IMR-90 (cell line): ENCODE measurements around the gene MLXIPL. TPM values are rescaled to one million over a fixed set of nuclear protein-coding genes. Genes with fewer than 3 reads are reported as not detected.
A peak's percentile ranks its signal among the peaks of the same experiment; 100 is the strongest.
"Not testable (repeated sequence)": the region's sequence is repeated elsewhere in the genome, so short reads cannot be mapped to it uniquely, and the experiment has no call there.

Experiments used
- ATAC-seq: fragments of 200-7000 bp; cut with Tn5 transposase; 2 replicates; pipeline ENCODE4 v1.9.1; 2020; ENCODE audit warnings: low read depth, mild to moderate bottlenecking, moderate library complexity
- BruUV-seq: library from RNA; stranded (reverse); fragments of 400-500 nt; replicated peaks from 2 replicates; lab custom pipeline; 2021; lab: Mats Ljungman, UMichigan
- CTCF ChIA-PET: fragments of 300-600 bp; formaldehyde crosslinking; extraction: SDS; loops from one replicate; lab custom pipeline; 2021; ENCODE audit warnings: antibody characterized with exemption; lab: Yijun Ruan, JAX
- POLR2A ChIA-PET: fragments of 300-600 bp; sonication (Branson Sonifier 250); formaldehyde crosslinking; loops from one replicate; lab custom pipeline; 2022; ENCODE audit warnings: antibody characterized with exemption; ENCODE audit not compliant: unreplicated experiment; lab: Charles Lee
- DNase-seq: peaks from one replicate; pipeline ENCODE4 v3.0.0; 2013
- H2AFZ ChIP-seq: replicated peaks from 2 replicates; pipeline ENCODE3; 2013; ENCODE audit warnings: low read length, mild to moderate bottlenecking; ENCODE audit not compliant: poor library complexity
- H2AK5ac ChIP-seq: 2 replicates; pipeline ENCODE4 v1.6.1; 2013; ENCODE audit warnings: low read depth, low read length, inconsistent platforms
- H2AK9ac ChIP-seq: replicated peaks from 2 replicates; pipeline ENCODE3; 2013; ENCODE audit warnings: mild to moderate bottlenecking, low read depth, low read length, moderate library complexity; ENCODE audit not compliant: poor library complexity
- H2BK120ac ChIP-seq: 2 replicates; pipeline ENCODE4 v1.6.1; 2013; ENCODE audit warnings: low read depth, low read length, inconsistent platforms
- H2BK15ac ChIP-seq: 3 replicates; pipeline ENCODE4 v1.6.1; 2013; ENCODE audit warnings: low read depth, low read length, inconsistent platforms
- H2BK20ac ChIP-seq: 2 replicates; pipeline ENCODE4 v1.6.1; 2013; ENCODE audit warnings: low read depth, mild to moderate bottlenecking, inconsistent platforms, low read length, moderate library complexity
- H2BK5ac ChIP-seq: 2 replicates; pipeline ENCODE4 v1.6.1; 2013; ENCODE audit warnings: mild to moderate bottlenecking, low read depth, low read length, inconsistent platforms; ENCODE audit not compliant: poor library complexity, severe bottlenecking
- H3K14ac ChIP-seq: replicated peaks from 2 replicates; pipeline ENCODE4 v1.6.1; 2013; ENCODE audit warnings: low read depth, low read length, inconsistent platforms
- H3K18ac ChIP-seq: 2 replicates; pipeline ENCODE4 v1.6.1; 2013; ENCODE audit warnings: low read depth, low read length, control low read depth
- H3K23ac ChIP-seq: 2 replicates; pipeline ENCODE4 v1.6.1; 2013; ENCODE audit warnings: low read depth, low read length, inconsistent platforms
- H3K27ac ChIP-seq: 2 replicates; pipeline ENCODE4 v1.5.1; 2013; ENCODE audit warnings: mild to moderate bottlenecking, control low read depth, low read length; ENCODE audit not compliant: insufficient read depth
- H3K27me3 ChIP-seq: 2 replicates; pipeline ENCODE4 v1.6.1; 2013; ENCODE audit warnings: low read length; ENCODE audit not compliant: control insufficient read depth, insufficient read depth
- H3K36me3 ChIP-seq: 2 replicates; pipeline ENCODE4 v1.6.1; 2013; ENCODE audit warnings: low read length, mixed read lengths; ENCODE audit not compliant: control insufficient read depth, insufficient read depth
- H3K4ac ChIP-seq: 2 replicates; pipeline ENCODE4 v1.6.1; 2013; ENCODE audit warnings: low read depth, low read length, inconsistent platforms
- H3K4me1 ChIP-seq: 2 replicates; pipeline ENCODE4 v1.6.1; 2013; ENCODE audit warnings: low read length, mixed read lengths; ENCODE audit not compliant: control insufficient read depth, insufficient read depth
- H3K4me2 ChIP-seq: 2 replicates; pipeline ENCODE4 v1.6.1; 2013; ENCODE audit warnings: low read depth, mild to moderate bottlenecking, control low read depth, low read length, moderate library complexity
- H3K4me3 ChIP-seq: 2 replicates; pipeline ENCODE4 v1.5.1; 2013; ENCODE audit warnings: low read depth, mild to moderate bottlenecking, control low read depth, low read length, moderate library complexity; ENCODE audit not compliant: insufficient read depth
- H3K56ac ChIP-seq: 2 replicates; pipeline ENCODE4 v1.6.1; 2013; ENCODE audit warnings: low read length, inconsistent platforms; ENCODE audit not compliant: insufficient read depth; ENCODE audit errors: extremely low read depth
- H3K79me1 ChIP-seq, 2 experiments: 2 replicates each; pipeline ENCODE4 v1.6.1; 2013; ENCODE audit warnings: low read length in 2 of 2, inconsistent platforms in 1 of 2, low read depth in 1 of 2
- H3K9ac ChIP-seq: 2 replicates; pipeline ENCODE4 v1.6.1; 2013; ENCODE audit warnings: low read depth, low read length, control low read depth
- H3K9me1 ChIP-seq: 2 replicates; pipeline ENCODE4 v1.6.1; 2013; ENCODE audit warnings: low read length, inconsistent platforms; ENCODE audit not compliant: insufficient read depth
- H3K9me3 ChIP-seq: 2 replicates; pipeline ENCODE4 v1.6.1; 2013; ENCODE audit warnings: low read length; ENCODE audit not compliant: control insufficient read depth, insufficient read depth
- H4K20me1 ChIP-seq: 2 replicates; pipeline ENCODE4 v1.6.1; 2013; ENCODE audit warnings: low read length, inconsistent platforms; ENCODE audit not compliant: insufficient read depth
- H4K5ac ChIP-seq: 2 replicates; pipeline ENCODE4 v1.6.1; 2013; ENCODE audit warnings: mild to moderate bottlenecking, low read depth, low read length, control low read depth
- H4K8ac ChIP-seq, 2 experiments: 2 replicates each; pipeline ENCODE4 v1.6.1; 2013; ENCODE audit warnings: low read depth in 2 of 2, low read length in 2 of 2, control low read depth in 1 of 2, inconsistent platforms in 1 of 2
- H4K91ac ChIP-seq: 2 replicates; pipeline ENCODE4 v1.6.1; 2013; ENCODE audit warnings: low read depth, low read length, inconsistent platforms; ENCODE audit not compliant: insufficient read depth
- BHLHE40 ChIP-seq: fragments of 150-350 bp; IDR thresholded peaks from 2 replicates; pipeline ENCODE4 v1.6.1; 2016; ENCODE audit warnings: mild to moderate bottlenecking, low read depth, low read length
- CEBPB ChIP-seq: IDR thresholded peaks from 2 replicates; pipeline ENCODE4 v1.6.1; 2012; ENCODE audit warnings: low read depth, low read length, improper control_type of control experiment
- FOS ChIP-seq: fragments of 150-350 bp; IDR thresholded peaks from 2 replicates; pipeline ENCODE4 v1.6.1; 2016; ENCODE audit warnings: low read depth, low read length
- RCOR1 ChIP-seq: IDR thresholded peaks from 2 replicates; pipeline ENCODE4 v1.6.1; 2012; ENCODE audit warnings: mild to moderate bottlenecking, low read length, improper control_type of control experiment; ENCODE audit not compliant: insufficient replicate concordance
- RFX5 ChIP-seq: IDR thresholded peaks from 2 replicates; pipeline ENCODE4 v1.8.0; 2012; ENCODE audit warnings: low read depth, mild to moderate bottlenecking, low read length, moderate library complexity
- WGBS, 2 experiments: methylation state at CpG; one replicate each; pipeline versions ENCODE4 v1.1.5 to v1.1.7; 2013; ENCODE audit warnings: missing lambda C conversion rate in 2 of 2; ENCODE audit not compliant: insufficient read length in 1 of 2; ENCODE audit errors: extremely low coverage in 2 of 2; 5-methylcytosine and 5-hydroxymethylcytosine counted together
- dilution Hi-C: fragments of 300-500 bp; cut with HindIII; formaldehyde crosslinking; loops from one replicate; pipeline ENCODE4 v1.14.3; 2018; ENCODE audit warnings: low sequenced_read_pairs; ENCODE audit not compliant: unreplicated experiment
- in situ Hi-C: fragments of 300-500 bp; cut with MboI; formaldehyde crosslinking; loops from 3 replicates; pipeline ENCODE4 v1.14.3; 2019; ENCODE audit warnings: low sequenced_read_pairs, inconsistent platforms, mixed read lengths
- intact Hi-C: fragments of 100-400 bp; cut with micrococcal nuclease; formaldehyde crosslinking; loops from 2 replicates; pipeline ENCODE4 v1.10.0; 2022
- polyA plus RNA-seq, 3 experiments: library from polyadenylated mRNA; depleted of rRNA; stranded (reverse); fragments of >200 nt; gene quantifications; 2 replicates each; pipeline ENCODE4 v1.2.3, GENCODE V29; 2012; ENCODE audit warnings: low replicate concordance in 1 of 3
- total RNA-seq: library from RNA; depleted of rRNA; stranded (reverse); fragments of >200 nt; gene quantifications from 2 replicates; pipeline ENCODE4 v1.2.3, GENCODE V29; 2012
- TF ChIP-seq, protein P1 (sequence below): conservative IDR thresholded peaks from 2 replicates; pipeline ENCODE4 v1.5.1; 2012; ENCODE audit warnings: mild to moderate bottlenecking, low read depth, low read length, improper control_type of control experiment

The MLXIPL gene
- total and polyA plus RNA-seq, 2 of the 4 experiments (the other 2 are of a cell fraction): not detected

DNA sequence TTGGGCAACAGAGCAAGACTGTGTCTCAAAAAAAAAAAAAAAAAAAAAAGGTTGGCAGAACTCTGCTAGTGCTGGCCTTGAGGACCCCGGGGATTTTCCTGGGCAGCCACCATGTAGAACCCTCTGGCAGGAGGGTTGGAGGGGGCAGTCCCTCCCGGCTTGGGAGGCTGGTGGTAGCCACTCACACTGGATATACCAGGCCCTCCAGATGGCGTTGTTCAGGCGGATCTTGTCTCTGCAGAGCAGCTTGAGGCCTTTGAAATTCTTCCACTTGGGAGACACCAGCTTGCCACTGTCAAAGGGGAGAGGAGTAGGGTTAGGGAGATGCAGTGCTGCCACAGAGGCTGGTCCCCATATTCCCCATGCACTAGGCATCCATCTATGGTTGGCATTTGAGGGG, 8.4 kb downstream of the MLXIPL start:
- Histone ChIP-seq H2AFZ (no peak overlapping the region), H3K79me1 (no peaks in the 10 kb centered on the region), H2AK9ac (no peak overlapping the region), H3K27me3 (peaks cover 27% of the 10 kb centered on the region), H3K56ac (no peak overlapping the region), H3K9me1 (no peaks in the 10 kb centered on the region; the same call in 1 of the 2 replicates), H3K18ac (no peak overlapping the region), H3K23ac (no peak overlapping the region), H2BK120ac (no peak overlapping the region), H2AK5ac (no peak overlapping the region), H3K27ac (no peak overlapping the region), H4K5ac (no peak overlapping the region), H4K91ac (no peak overlapping the region), H4K8ac (no peak overlapping the region), H4K20me1 (no peaks in the 10 kb centered on the region; the same call in 1 of the 2 replicates), H3K4me3 (no peak overlapping the region), H2BK20ac (no peak overlapping the region), H3K4me2 (no peak overlapping the region), H3K9me3 (no peaks in the 10 kb centered on the region), H2BK5ac (no peak overlapping the region), H3K14ac (no peak overlapping the region), H3K36me3 (no peaks in the 10 kb centered on the region), H3K4ac (no peak overlapping the region), H3K9ac (no peak overlapping the region), H2BK15ac (no peak overlapping the region), H3K4me1 (no peaks in the 10 kb centered on the region)
- ChIA-PET POLR2A (no interaction called here), CTCF (interaction anchor here (1.0 kb wide), 1 partner anchor 52 kb away, joined by 3 read pairs; no protein-coding TSS in a partner anchor)
- peak; percentile 57 for ATAC-seq
- dilution Hi-C loops (no loop called here), in situ Hi-C loops (loop anchor here (10.0 kb wide), 1 partner anchor 239 kb away; no protein-coding TSS in a partner anchor), intact Hi-C loops (no loop called here)
- BruUV-seq: no TSS peak
- no CpG with 5 or more reads among the region's 4 CpGs for WGBS, 2 experiments
- peak; percentile 20 for DNase-seq
- TF ChIP-seq FOS (no peak), RFX5 (no peak), RCOR1 (no peak), CEBPB (no peak), BHLHE40 (no peak)
- TF ChIP-seq, protein P1, sequence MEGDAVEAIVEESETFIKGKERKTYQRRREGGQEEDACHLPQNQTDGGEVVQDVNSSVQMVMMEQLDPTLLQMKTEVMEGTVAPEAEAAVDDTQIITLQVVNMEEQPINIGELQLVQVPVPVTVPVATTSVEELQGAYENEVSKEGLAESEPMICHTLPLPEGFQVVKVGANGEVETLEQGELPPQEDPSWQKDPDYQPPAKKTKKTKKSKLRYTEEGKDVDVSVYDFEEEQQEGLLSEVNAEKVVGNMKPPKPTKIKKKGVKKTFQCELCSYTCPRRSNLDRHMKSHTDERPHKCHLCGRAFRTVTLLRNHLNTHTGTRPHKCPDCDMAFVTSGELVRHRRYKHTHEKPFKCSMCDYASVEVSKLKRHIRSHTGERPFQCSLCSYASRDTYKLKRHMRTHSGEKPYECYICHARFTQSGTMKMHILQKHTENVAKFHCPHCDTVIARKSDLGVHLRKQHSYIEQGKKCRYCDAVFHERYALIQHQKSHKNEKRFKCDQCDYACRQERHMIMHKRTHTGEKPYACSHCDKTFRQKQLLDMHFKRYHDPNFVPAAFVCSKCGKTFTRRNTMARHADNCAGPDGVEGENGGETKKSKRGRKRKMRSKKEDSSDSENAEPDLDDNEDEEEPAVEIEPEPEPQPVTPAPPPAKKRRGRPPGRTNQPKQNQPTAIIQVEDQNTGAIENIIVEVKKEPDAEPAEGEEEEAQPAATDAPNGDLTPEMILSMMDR: peak; percentile 25; the same call in 1 of the 2 replicates

DNA sequence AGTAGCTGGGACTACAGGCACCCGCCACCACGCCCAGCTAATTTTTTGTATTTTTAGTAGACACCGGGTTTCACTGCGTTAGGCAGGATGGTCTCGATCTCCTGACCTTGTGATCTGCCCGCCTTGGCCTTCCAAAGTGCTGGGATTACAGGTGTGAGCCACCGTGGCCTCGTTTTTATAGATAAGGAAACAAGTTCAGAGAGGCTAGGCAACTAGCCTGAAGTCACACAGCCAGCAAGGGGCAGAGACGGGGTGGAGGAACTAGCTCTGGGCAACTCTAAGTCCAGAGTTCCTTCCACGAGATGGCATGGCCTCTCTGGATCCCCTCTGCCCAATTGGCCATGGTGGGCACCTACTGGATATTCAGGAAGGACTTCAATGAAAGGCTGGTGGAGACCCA, 9.4 kb downstream of the MLXIPL start:
- H2BK20ac ChIP-seq, dilution Hi-C loops, H3K14ac ChIP-seq: not testable (repeated sequence)

More for the DNA sequence above, 9.4 kb downstream of the MLXIPL start:
- H3K27me3 ChIP-seq: peaks cover 27% of the 10 kb centered on the region
- H2AFZ ChIP-seq, H2AK5ac ChIP-seq, H3K36me3 ChIP-seq, H3K4me3 ChIP-seq, DNase-seq, intact Hi-C loops, ATAC-seq, H3K4me1 ChIP-seq, H2BK15ac ChIP-seq, H4K20me1 ChIP-seq, H2BK5ac ChIP-seq, H4K91ac ChIP-seq, H4K8ac ChIP-seq, H2AK9ac ChIP-seq, H3K9me3 ChIP-seq, BruUV-seq, H3K23ac ChIP-seq, H3K27ac ChIP-seq, H3K79me1 ChIP-seq, H3K18ac ChIP-seq, H3K9ac ChIP-seq, CTCF ChIA-PET, H3K4ac ChIP-seq, H3K56ac ChIP-seq, H2BK120ac ChIP-seq, H3K9me1 ChIP-seq, POLR2A ChIA-PET, H3K4me2 ChIP-seq, H4K5ac ChIP-seq: not testable (repeated sequence)
- in situ Hi-C loops: loop anchor here (10.0 kb wide), 1 partner anchor 240 kb away; no protein-coding TSS in a partner anchor
- 70% methylated on average over 2 of the region's 10 CpGs; no CpG with 5 or more reads in 1 of the 2 experiments for WGBS, 2 experiments
